ENCODE results near the gene CYP27A1. TPM values are rescaled to one million over a fixed set of nuclear protein-coding genes. Genes with fewer than 3 reads are reported as not detected.

Gene CYP27A1
- total RNA-seq, 1 experiment from 2014 or later = 12.2 TPM

- Mint-ChIP-seq H3K27ac (ENCODE audit: unreplicated experiment) (no peak overlapping the region), H3K27me3 (ENCODE audit: unreplicated experiment) (peaks cover 28% of the 10 kb centered on the region), H3K4me1 (ENCODE audit: low read depth, unreplicated experiment) (peaks cover 7% of the 10 kb centered on the region), H3K36me3 (ENCODE audit: insufficient read depth, unreplicated experiment) (no peaks in the 10 kb centered on the region), H3K9me3 (ENCODE audit: low read depth, unreplicated experiment) (no peaks in the 10 kb centered on the region), H3K4me3 (ENCODE audit: low read depth, unreplicated experiment) (no peak overlapping the region)
- CTCF ChIA-PET = no interaction called here
- BruUV-seq (replicated peaks) = no TSS peak
- intact Hi-C loops (cut with micrococcal nuclease; ENCODE audit: unreplicated experiment) = no loop called here
- DNase-seq = no peak
- TF ChIP-seq CTCF (IDR thresholded peaks at IDR 0.05; ENCODE audit: unreplicated experiment) = no peak
Measured at GRCh38 chr2:218822622-218823021, 40.7 kb downstream of the CYP27A1 start.

- intact Hi-C loops (cut with micrococcal nuclease; ENCODE audit: unreplicated experiment) = no loop called here
- BruUV-seq (replicated peaks) = no TSS peak
- Mint-ChIP-seq H3K4me1 (ENCODE audit: low read depth, unreplicated experiment) (peaks cover 7% of the 10 kb centered on the region), H3K27me3 (ENCODE audit: unreplicated experiment) (peaks cover 35% of the 10 kb centered on the region), H3K36me3 (ENCODE audit: insufficient read depth, unreplicated experiment) (no peaks in the 10 kb centered on the region), H3K27ac (ENCODE audit: unreplicated experiment) (no peak overlapping the region), H3K9me3 (ENCODE audit: low read depth, unreplicated experiment) (no peaks in the 10 kb centered on the region), H3K4me3 (ENCODE audit: low read depth, unreplicated experiment) (no peak overlapping the region)
- no peak for TF ChIP-seq CTCF (IDR thresholded peaks at IDR 0.05; ENCODE audit: unreplicated experiment)
- CTCF ChIA-PET = no interaction called here
- DNase-seq = no peak
Measured at GRCh38 chr2:218823196-218823855, 41.4 kb downstream of the CYP27A1 start.

GRCh38 chr2:218824004-218824403, 42.1 kb downstream of the CYP27A1 start:
- no peak for TF ChIP-seq CTCF (IDR thresholded peaks at IDR 0.05; ENCODE audit: unreplicated experiment)
- Mint-ChIP-seq H3K4me1 (ENCODE audit: low read depth, unreplicated experiment) (peaks cover 7% of the 10 kb centered on the region), H3K36me3 (ENCODE audit: insufficient read depth, unreplicated experiment) (no peaks in the 10 kb centered on the region), H3K27ac (ENCODE audit: unreplicated experiment) (no peak overlapping the region), H3K4me3 (ENCODE audit: low read depth, unreplicated experiment) (no peak overlapping the region), H3K9me3 (ENCODE audit: low read depth, unreplicated experiment) (no peaks in the 10 kb centered on the region), H3K27me3 (ENCODE audit: unreplicated experiment) (peaks cover 42% of the 10 kb centered on the region)
- intact Hi-C loops (cut with micrococcal nuclease; ENCODE audit: unreplicated experiment) = no loop called here
- no TSS peak for BruUV-seq (replicated peaks)
- CTCF ChIA-PET = no interaction called here
- no peak for DNase-seq

GRCh38 chr2:218826791-218827190, 44.8 kb downstream of the CYP27A1 start:
- intact Hi-C loops (cut with micrococcal nuclease; ENCODE audit: unreplicated experiment) = no loop called here

More at GRCh38 chr2:218826791-218827190, 44.8 kb downstream of the CYP27A1 start:
- no TSS peak for BruUV-seq (replicated peaks)
- CTCF ChIA-PET = no interaction called here
- Mint-ChIP-seq H3K36me3 (ENCODE audit: insufficient read depth, unreplicated experiment) (no peaks in the 10 kb centered on the region), H3K4me3 (ENCODE audit: low read depth, unreplicated experiment) (no peak overlapping the region), H3K27me3 (ENCODE audit: unreplicated experiment) (peaks cover 57% of the 10 kb centered on the region), H3K27ac (ENCODE audit: unreplicated experiment) (no peak overlapping the region), H3K4me1 (ENCODE audit: low read depth, unreplicated experiment) (peaks cover 7% of the 10 kb centered on the region), H3K9me3 (ENCODE audit: low read depth, unreplicated experiment) (no peaks in the 10 kb centered on the region)
- DNase-seq = no peak
- no peak for TF ChIP-seq CTCF (IDR thresholded peaks at IDR 0.05; ENCODE audit: unreplicated experiment)
